LNCaP clone FGC (cell line): Measurements from ENCODE around the gene TROAP.

Source experiments
- DNase-seq: peaks from one replicate; pipeline ENCODE4 v3.0.0-alpha.2; 2011; ENCODE audit warnings: low read depth
- H3K4me3 ChIP-seq: 2 replicates; pipeline ENCODE4 v1.5.1; 2011; ENCODE audit warnings: mild to moderate bottlenecking, low read depth, low read length, control low read depth
- CTCF ChIP-seq: IDR thresholded peaks from 2 replicates; pipeline ENCODE4 v1.5.1; 2012; ENCODE audit warnings: mild to moderate bottlenecking; ENCODE audit not compliant: control insufficient read depth, insufficient read depth; ENCODE audit errors: extremely low read depth

TROAP gene

GRCh38 chr12:49365542-49365941 lies 42.5 kb downstream of the TROAP start:
- no peak for TF ChIP-seq CTCF
- DNase-seq: no peak
- H3K4me3 ChIP-seq: no peak overlapping the region; the same call in 1 of the 2 replicates

- DNase-seq: no peak
- no peak for TF ChIP-seq CTCF
- H3K4me3 ChIP-seq: peak overlapping the region; percentile 84
These were observed 43.1 kb downstream of the TROAP start for GRCh38 chr12:49366096-49366651.

GRCh38 chr12:49366652-49367380 lies 43.8 kb downstream of the TROAP start:
- H3K4me3 ChIP-seq: peak overlapping the region; percentile 84
- DNase-seq: peak; percentile 67
- peak; percentile 0; the same call in 1 of the 2 replicates for TF ChIP-seq CTCF

- peak within 1 kb of the TSS; percentile 84 for H3K4me3 ChIP-seq
- no peak for TF ChIP-seq CTCF
- no peak for DNase-seq
These were observed 44.6 kb downstream of the TROAP start, which contains the start of gene SPATS2 for GRCh38 chr12:49367381-49368239. SPATS2 (plus strand) TSS chr12:49367462; CDS start chr12:49461013, 93,551 bp downstream.

GRCh38 chr12:49368240-49368600 lies 45.2 kb downstream of the TROAP start:
- no peak for DNase-seq
- no peak for TF ChIP-seq CTCF
- H3K4me3 ChIP-seq: peak overlapping the region; percentile 84

GRCh38 chr12:49369411-49370145 lies 46.5 kb downstream of the TROAP start:
- TF ChIP-seq CTCF: no peak
- DNase-seq: no peak

More at GRCh38 chr12:49369411-49370145, 46.5 kb downstream of the TROAP start:
- H3K4me3 ChIP-seq: no peak overlapping the region
